Spleen (tissue), 7 donors: Measurements from ENCODE around the gene RANBP10.

Experiments
- CTCF ChIP-seq, 11 experiments: fragments of 200-600 bp in 7 of 11; fragments of 450-650 bp in 4 of 11; sonication (generic) in 4 of 11; IDR thresholded peaks in 8 of 11; conservative IDR thresholded peaks in 3 of 11; 1 replicate in 7 of 11; 2 replicates in 4 of 11; pipeline versions ENCODE4 v1.4.0 to v1.8.0; 2016 to 2021; ENCODE audit warnings: antibody characterized with exemption in 11 of 11, inconsistent platforms in 4 of 11, mild to moderate bottlenecking in 1 of 11
- POLR2A ChIP-seq, 3 donors: fragments of 450-650 bp; IDR thresholded peaks; one replicate each; pipeline ENCODE4 v1.5.1; 2017; ENCODE audit warnings: antibody characterized with exemption in 3 of 3, mild to moderate bottlenecking in 1 of 3
- POLR2AphosphoS5 ChIP-seq, 3 donors: sonication (generic); formaldehyde crosslinking; IDR thresholded peaks; one replicate each; pipeline ENCODE4 v1.5.1; 2017; ENCODE audit warnings: antibody characterized with exemption in 3 of 3
- donor health status: DM: no; HTN: no; CAD: no; lungs with moderate emphysema.
- donor health status: DM: no; HTN: no; CAD: no.
- donor health status: DM: no; HTN: no; CAD: no.

GRCh38 chr16:67761924-67762323 is 44.4 kb downstream of the RANBP10 start:
- TF ChIP-seq CTCF (IDR thresholded peaks at IDR 0.05 in 8 of 11, conservative IDR thresholded peaks at IDR 0.05 in 3 of 11) (no peak), POLR2A (IDR thresholded peaks at IDR 0.05) (no peak), POLR2AphosphoS5 (IDR thresholded peaks at IDR 0.05) (no peak)
